HL-60 (cell line): ENCODE data around the gene WNT7B.

ENCODE experiments used
- DNase-seq, 2 experiments: peaks; one replicate each; pipeline ENCODE4 v3.0.0-alpha.2; 2010 to 2020; ENCODE audit warnings: low read depth in 1 of 2, low spot score in 1 of 2
- H3K27ac ChIP-seq: fragments of 250-450 bp; sonication (Bioruptor Pico); replicated peaks from 2 replicates; pipeline ENCODE4 v1.5.1; 2020; ENCODE audit warnings: mild to moderate bottlenecking, moderate library complexity
- H3K27me3 ChIP-seq: fragments of 250-450 bp; sonication (Bioruptor Pico); 2 replicates; pipeline ENCODE4 v1.5.1; 2021; ENCODE audit warnings: mild to moderate bottlenecking, moderate library complexity; ENCODE audit not compliant: insufficient read depth, poor library complexity, severe bottlenecking
- H3K4me3 ChIP-seq: replicated peaks from 2 replicates; pipeline ENCODE4 v1.5.1; 2011; ENCODE audit warnings: mild to moderate bottlenecking, control low read depth, low read length; ENCODE audit not compliant: insufficient read depth
- CTCF ChIP-seq: IDR thresholded peaks from one replicate; pipeline ENCODE4 v1.5.1; 2011; ENCODE audit warnings: low read length, control low read depth, inconsistent platforms; ENCODE audit not compliant: insufficient read depth
- GABPA ChIP-seq: IDR thresholded peaks from 2 replicates; pipeline ENCODE4 v1.6.1; 2012; ENCODE audit warnings: low read depth
- POLR2AphosphoS5 ChIP-seq: IDR thresholded peaks from 2 replicates; pipeline ENCODE4 v1.6.1; 2012; ENCODE audit warnings: low read depth
- REST ChIP-seq: IDR thresholded peaks from 2 replicates; pipeline ENCODE4 v1.6.1; 2012; ENCODE audit warnings: low read depth; ENCODE audit not compliant: insufficient replicate concordance
- SPI1 ChIP-seq: IDR thresholded peaks from 2 replicates; pipeline ENCODE4 v1.6.1; 2012; ENCODE audit warnings: low read depth, mild to moderate bottlenecking, borderline replicate concordance

WNT7B gene

GRCh38 chr22:46002757-46003270 lies 25.9 kb upstream of the WNT7B start:
- TF ChIP-seq REST (no peak), SPI1 (no peak), GABPA (no peak), POLR2AphosphoS5 (no peak), CTCF (no peak)
- no peak overlapping the region for H3K4me3 ChIP-seq
- H3K27ac ChIP-seq, result no peak overlapping the region
- H3K27me3 ChIP-seq, result no peaks in the 10 kb centered on the region
- DNase-seq, result no peak

- no peak overlapping the region for H3K4me3 ChIP-seq
- H3K27ac ChIP-seq, result no peak overlapping the region
- TF ChIP-seq REST, result no peak
- TF ChIP-seq SPI1, result no peak
- no peak for TF ChIP-seq CTCF
- TF ChIP-seq POLR2AphosphoS5, result no peak
- no peaks in the 10 kb centered on the region for H3K27me3 ChIP-seq
- DNase-seq, result no peak
These were observed 24.6 kb upstream of the WNT7B start for GRCh38 chr22:46001426-46002106.

- TF ChIP-seq SPI1 (no peak), REST (no peak), GABPA (no peak), POLR2AphosphoS5 (no peak), CTCF (no peak)
- no peak for DNase-seq
- H3K4me3 ChIP-seq, result no peak overlapping the region
- no peaks in the 10 kb centered on the region for H3K27me3 ChIP-seq
- H3K27ac ChIP-seq, result no peak overlapping the region
These were observed 24.1 kb upstream of the WNT7B start for GRCh38 chr22:46001046-46001425.
